GM13977 (cell line): ENCODE results near the gene RIMBP2.

Experiments used
- DNase-seq: peaks from one replicate; pipeline ENCODE4 v3.0.0; 2012; ENCODE audit warnings: low spot score
- CTCF ChIP-seq: IDR thresholded peaks from 2 replicates; pipeline ENCODE4 v1.5.1; 2012; ENCODE audit warnings: mild to moderate bottlenecking, control low read depth; ENCODE audit not compliant: insufficient read depth; ENCODE audit errors: extremely low read depth, missing control alignments
- in situ Hi-C: fragments of 300-500 bp; cut with MboI; formaldehyde crosslinking; loops from one replicate; pipeline ENCODE4 v1.12.0; 2022; ENCODE audit warnings: low sequenced_read_pairs, low pct_unique_long_range_greater_than_20kb, mixed read lengths, inconsistent platforms; ENCODE audit not compliant: unreplicated experiment

RIMBP2 gene

GRCh38 chr12:130469552-130469951, 246.5 kb downstream of the RIMBP2 start:
- DNase-seq = no peak
- in situ Hi-C loops = no loop called here
- TF ChIP-seq CTCF = no peak

GRCh38 chr12:130468700-130469245, 247.3 kb downstream of the RIMBP2 start:
- in situ Hi-C loops = no loop called here
- DNase-seq = no peak
- TF ChIP-seq CTCF = no peak

DNA sequence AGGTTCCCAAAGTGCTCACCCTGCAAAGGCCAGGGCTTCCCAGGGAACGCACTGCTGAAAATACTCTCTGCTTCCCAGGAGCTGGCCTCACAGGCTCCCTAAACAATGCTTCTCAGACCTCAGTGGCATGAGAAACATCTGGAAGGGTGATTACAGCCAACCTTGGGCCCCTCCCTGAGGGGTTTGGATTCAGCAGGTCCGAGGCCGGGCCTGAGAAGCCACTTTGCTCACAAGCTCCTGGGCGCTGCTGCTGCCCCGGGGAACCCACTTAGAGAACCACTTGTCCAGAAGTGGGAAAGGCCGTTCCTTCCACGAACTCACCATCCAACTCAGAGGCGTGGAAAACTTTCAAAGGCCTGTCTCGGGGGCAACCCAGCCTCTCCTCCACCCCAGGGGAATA, 247.9 kb downstream of the RIMBP2 start:
- TF ChIP-seq CTCF = no peak
- no peak for DNase-seq
- in situ Hi-C loops = no loop called here

GRCh38 chr12:130465626-130466025, 250.5 kb downstream of the RIMBP2 start:
- no peak for TF ChIP-seq CTCF
- no peak for DNase-seq
- in situ Hi-C loops = no loop called here

GRCh38 chr12:130465046-130465445, 251.1 kb downstream of the RIMBP2 start:
- no peak for TF ChIP-seq CTCF
- in situ Hi-C loops = no loop called here
- no peak for DNase-seq

DNA sequence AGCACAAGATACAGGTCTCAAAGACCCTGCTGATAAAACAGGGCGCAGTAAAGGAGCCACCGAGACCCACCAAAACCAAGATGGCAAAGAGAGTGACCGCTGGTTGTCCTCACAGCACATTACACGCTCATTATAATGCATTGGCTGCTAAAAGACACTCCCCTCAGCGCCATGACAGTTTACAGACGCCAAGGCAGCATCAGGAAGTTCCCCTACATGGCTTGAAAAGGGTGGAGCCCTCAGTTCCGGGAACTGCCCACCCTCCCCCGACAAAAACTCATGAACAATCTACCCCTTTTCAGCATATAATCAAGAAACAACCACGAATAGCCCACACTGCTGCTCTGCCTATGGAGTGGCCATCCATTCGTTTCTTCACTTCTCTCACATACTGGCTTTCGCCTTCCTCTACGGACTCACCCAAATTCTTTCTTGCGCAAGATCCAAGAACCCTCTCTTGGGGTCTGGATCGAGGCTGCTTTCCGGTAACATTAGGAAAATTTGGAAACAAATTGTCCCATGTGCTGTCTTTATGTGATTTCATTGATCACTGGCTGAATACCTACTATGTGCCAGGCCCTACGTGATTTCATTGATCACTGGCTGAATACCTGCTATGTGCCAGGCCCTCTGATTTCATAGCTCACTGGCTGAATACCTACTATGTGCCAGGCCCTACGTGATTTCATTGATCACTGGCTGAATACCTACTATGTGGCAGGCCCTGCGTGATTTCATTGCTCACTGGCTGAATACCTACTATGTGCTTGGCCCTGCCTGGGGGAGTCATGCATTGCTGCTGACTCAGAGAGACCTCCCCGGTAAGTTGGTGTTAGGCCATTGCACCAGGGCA, 252.1 kb downstream of the RIMBP2 start:
- in situ Hi-C loops = no loop called here
- no peak for TF ChIP-seq CTCF
- DNase-seq = no peak
